Mesodermal cell (in vitro differentiated cells): Measurements from ENCODE around the gene KRT72.

ENCODE experiments used
- H3K27ac ChIP-seq: 2 replicates; pipeline ENCODE4 v1.7.0; 2013; ENCODE audit warnings: mild to moderate bottlenecking, low read depth, low read length, moderate library complexity; ENCODE audit not compliant: severe bottlenecking
- H3K36me3 ChIP-seq: 2 replicates; pipeline ENCODE4 v1.7.1; 2013; ENCODE audit warnings: mild to moderate bottlenecking, low read length, moderate library complexity; ENCODE audit not compliant: control insufficient read depth, insufficient read depth
- H3K4me1 ChIP-seq: one replicate; pipeline ENCODE4 v1.7.1; 2013; ENCODE audit warnings: mild to moderate bottlenecking, low read length; ENCODE audit not compliant: insufficient read depth, control insufficient read depth, poor library complexity, severe bottlenecking
- H3K4me3 ChIP-seq: 2 replicates; pipeline ENCODE4 v1.7.0; 2013; ENCODE audit warnings: low read length, control low read depth, mild to moderate bottlenecking; ENCODE audit not compliant: insufficient read depth, poor library complexity, severe bottlenecking; ENCODE audit errors: extremely low read depth
- H3K9me3 ChIP-seq: 2 replicates; pipeline ENCODE4 v1.7.1; 2013; ENCODE audit warnings: mild to moderate bottlenecking, low read length, moderate library complexity; ENCODE audit not compliant: control insufficient read depth
- WGBS, 2 experiments: methylation state at CpG; one replicate each; pipeline ENCODE4 v1.1.5; 2013; ENCODE audit warnings: missing lambda C conversion rate in 2 of 2; ENCODE audit not compliant: insufficient coverage in 2 of 2; 5-methylcytosine and 5-hydroxymethylcytosine counted together

The KRT72 gene

DNA sequence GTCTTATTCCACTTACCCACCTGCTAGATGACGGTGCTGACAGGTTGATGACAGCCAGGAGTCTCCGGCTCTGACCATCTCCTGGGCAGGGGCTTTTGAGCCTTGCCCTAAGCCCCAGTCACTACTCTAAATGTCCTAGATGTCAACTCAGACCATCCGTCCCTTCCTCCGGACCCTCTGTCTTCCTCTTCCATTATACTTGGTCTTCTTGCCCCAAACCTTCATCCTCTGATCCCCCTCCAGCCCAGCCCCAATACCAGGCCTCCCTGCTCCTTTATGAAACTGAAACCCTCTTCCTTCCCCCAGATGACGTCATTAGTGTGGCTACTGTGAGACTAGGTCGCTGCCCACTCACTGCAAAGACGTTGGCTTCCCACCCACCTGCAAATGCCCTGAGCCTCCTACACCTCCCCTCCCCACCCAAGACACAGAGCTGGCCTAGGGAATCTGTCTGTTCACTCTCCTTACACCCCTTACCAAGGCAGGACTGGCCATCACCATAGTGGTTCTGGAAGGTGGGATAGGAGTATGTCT is 58.4 kb downstream of the KRT72 start:
- Histone ChIP-seq H3K9me3 (no peaks in the 10 kb centered on the region), H3K4me1 (peaks cover 4% of the 10 kb centered on the region), H3K27ac (no peak overlapping the region), H3K36me3 (no peaks in the 10 kb centered on the region), H3K4me3 (no peak overlapping the region)
- WGBS, 2 experiments: 80 to 87% methylated on average over 5 to 6 of the region's 7 CpGs

DNA sequence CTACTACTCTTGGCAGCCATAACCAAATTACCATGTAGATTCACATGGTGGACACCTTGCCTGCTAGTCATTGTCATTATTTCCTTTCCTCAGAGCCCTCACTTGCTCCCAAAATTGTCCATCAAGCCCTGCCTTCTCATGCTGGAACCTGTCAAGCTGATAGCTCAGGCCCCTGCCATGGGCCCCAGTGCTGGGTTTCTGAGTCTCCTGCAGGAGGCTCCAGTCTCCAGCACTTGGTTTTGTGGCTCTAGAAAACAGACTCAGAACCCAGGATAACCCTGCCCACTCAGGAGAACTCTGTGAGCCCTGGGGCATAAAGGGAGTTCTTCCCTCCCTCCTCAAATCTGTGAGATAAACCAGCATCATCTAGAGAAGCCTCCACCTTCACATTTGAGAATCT is 59.1 kb downstream of the KRT72 start:
- peaks cover 4% of the 10 kb centered on the region for H3K4me1 ChIP-seq
- H3K4me3 ChIP-seq: no peak overlapping the region
- H3K27ac ChIP-seq: no peak overlapping the region
- no peaks in the 10 kb centered on the region for H3K36me3 ChIP-seq
- no peaks in the 10 kb centered on the region for H3K9me3 ChIP-seq

- no peaks in the 10 kb centered on the region for H3K9me3 ChIP-seq
- no peaks in the 10 kb centered on the region for H3K36me3 ChIP-seq
- H3K4me3 ChIP-seq: no peak overlapping the region
- H3K27ac ChIP-seq: no peak overlapping the region
- 85 to 87% methylated on average over 2 to 4 of the region's 5 CpGs for WGBS, 2 experiments
- H3K4me1 ChIP-seq: peaks cover 4% of the 10 kb centered on the region
Observed at GRCh38 chr12:52541709-52542108, 59.6 kb downstream of the KRT72 start.

DNA sequence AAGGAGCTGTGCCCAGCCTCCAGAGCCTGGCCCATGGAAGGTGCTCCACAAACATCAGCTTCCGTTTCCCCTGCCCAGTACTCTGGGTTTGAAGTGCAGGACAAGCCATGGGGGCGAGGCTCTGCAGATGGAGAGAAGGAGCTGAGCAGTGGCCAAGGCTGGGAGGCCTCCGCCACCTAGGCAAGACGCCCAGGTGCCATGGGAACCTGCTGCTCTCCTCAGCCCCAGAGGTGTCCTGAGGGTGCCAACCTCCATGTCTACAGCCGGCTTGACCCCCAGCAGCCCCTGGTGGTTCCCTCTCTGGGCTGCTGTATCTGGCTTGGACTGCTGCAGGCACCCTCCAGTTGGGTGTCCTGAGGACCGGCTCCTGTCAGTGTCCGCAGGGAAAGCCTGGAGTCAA is 60.7 kb downstream of the KRT72 start:
- H3K27ac ChIP-seq: no peak overlapping the region
- no peaks in the 10 kb centered on the region for H3K36me3 ChIP-seq
- H3K4me3 ChIP-seq: no peak overlapping the region
- no peaks in the 10 kb centered on the region for H3K9me3 ChIP-seq
- WGBS, 2 experiments: 94 to 95% methylated on average over 5 to 6 of the region's 7 CpGs
- H3K4me1 ChIP-seq: peaks cover 4% of the 10 kb centered on the region

GRCh38 chr12:52539821-52540173 is 61.5 kb downstream of the KRT72 start:
- H3K9me3 ChIP-seq: no peaks in the 10 kb centered on the region
- H3K4me1 ChIP-seq: peaks cover 4% of the 10 kb centered on the region
- WGBS, 2 experiments: 71 to 93% methylated on average over 3 of the region's 3 CpGs
- H3K36me3 ChIP-seq: no peaks in the 10 kb centered on the region
- no peak overlapping the region for H3K27ac ChIP-seq
- no peak overlapping the region for H3K4me3 ChIP-seq

DNA sequence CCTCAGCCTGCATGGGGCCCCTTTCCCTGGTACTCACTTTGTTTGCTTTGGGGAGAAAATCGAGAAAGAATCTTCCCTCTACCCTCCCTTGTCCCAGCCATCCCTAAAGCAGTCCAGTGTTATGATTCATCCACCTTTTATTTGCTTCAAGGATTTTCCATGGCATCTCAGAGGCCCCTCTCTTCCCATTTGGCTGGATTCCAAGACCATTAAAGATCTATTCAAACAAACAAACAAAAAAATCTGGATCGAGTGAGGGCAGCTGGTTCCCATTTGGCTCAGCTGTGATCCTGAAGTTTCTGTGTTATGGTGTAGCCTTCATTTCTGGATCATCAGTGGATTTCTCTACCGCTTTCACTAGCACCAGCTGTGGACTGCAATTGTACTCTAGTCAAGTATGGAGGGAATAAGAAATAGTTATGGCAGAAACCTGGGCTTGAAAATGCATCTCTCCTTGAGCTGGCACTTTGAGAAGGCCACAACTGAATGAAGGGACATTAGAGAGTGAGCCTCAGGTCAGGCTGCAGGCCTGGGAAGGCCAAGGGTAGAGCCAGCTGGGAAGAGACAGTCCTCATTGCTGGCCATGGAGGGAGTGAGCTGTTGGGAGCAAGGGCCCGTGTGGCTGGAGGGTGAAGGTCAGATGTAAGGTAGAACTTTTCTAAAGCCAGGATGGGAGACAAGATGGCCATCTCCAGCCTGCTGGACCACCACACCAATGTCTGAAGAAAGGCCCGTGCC is 62.0 kb downstream of the KRT72 start:
- Histone ChIP-seq H3K27ac (no peak overlapping the region), H3K36me3 (no peaks in the 10 kb centered on the region), H3K4me3 (no peak overlapping the region), H3K4me1 (peaks cover 4% of the 10 kb centered on the region), H3K9me3 (no peaks in the 10 kb centered on the region)
- WGBS, 2 experiments: 86 to 90% methylated on average over 2 to 5 of the region's 5 CpGs

- Histone ChIP-seq H3K9me3 (no peaks in the 10 kb centered on the region), H3K27ac (no peak overlapping the region), H3K4me1 (peaks cover 4% of the 10 kb centered on the region), H3K36me3 (no peaks in the 10 kb centered on the region), H3K4me3 (no peak overlapping the region)
- 88 to 97% methylated on average over 3 of the region's 3 CpGs for WGBS, 2 experiments
Observed at GRCh38 chr12:52537101-52537500, 64.2 kb downstream of the KRT72 start.
